Activated CD8-positive, alpha-beta memory T cell treated with anti-CD3 and anti-CD28 coated beads, Interleukin-2, amount 50 U/mL, for 1 hour (primary cell): ENCODE results near the gene TM4SF20.
"Not testable (repeated sequence)": the region's sequence is repeated elsewhere in the genome, so short reads cannot be mapped to it uniquely, and the experiment has no call there.

Source experiments
- DNase-seq: peaks from one replicate; pipeline ENCODE4 v3.0.0-alpha.2; 2020; ENCODE audit errors: extremely low read depth

The TM4SF20 gene

DNA sequence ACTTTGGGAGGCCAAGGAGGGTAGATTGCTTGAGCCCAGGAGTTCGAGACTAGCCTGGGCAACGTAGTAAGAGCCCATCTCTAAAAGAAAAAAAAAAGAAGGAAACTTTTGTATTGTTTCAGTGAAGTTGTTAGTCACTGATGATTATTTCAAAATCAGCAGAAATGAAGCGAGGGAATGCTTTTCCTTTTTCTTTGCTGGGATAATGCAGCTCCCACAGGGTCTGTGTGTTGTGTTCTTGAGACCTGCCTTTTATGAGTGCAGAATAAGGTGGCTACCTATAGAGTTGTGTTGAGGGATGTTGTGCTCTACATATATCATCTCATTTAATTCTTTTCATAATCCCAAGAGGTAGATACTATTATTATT is 11.7 kb downstream of the TM4SF20 start:
- DNase-seq = no peak

DNA sequence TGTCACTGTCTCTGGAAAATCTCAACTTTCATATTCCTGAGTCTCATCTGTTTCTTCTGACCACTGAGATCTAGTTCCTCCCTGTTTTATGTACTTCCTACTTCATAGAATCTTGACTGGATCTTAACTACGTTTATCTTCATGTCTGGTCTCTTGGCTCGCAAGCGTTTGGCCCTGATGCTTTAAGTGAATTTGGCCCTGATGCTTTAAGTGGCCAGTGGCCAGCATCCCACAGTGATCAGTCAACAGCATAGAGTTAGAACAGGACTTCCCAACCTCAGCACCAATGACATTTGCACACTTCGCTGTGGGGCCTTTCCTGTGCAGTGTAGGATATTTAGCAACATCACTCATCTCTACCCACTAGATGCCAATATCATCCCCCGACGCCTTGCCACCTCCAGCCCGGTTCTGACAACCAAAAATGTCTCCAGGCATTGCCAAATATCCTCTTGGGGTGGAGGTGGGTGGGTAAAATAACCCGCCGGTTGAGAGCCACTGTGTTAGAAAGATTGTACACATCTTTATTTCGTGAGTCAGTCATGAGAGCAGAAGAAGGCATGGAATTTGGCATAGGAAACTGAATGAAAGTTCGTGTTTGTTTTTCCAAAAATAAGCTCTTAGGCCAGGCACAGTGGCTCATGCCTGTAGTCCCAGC is 12.2 kb downstream of the TM4SF20 start:
- DNase-seq = no peak

DNA sequence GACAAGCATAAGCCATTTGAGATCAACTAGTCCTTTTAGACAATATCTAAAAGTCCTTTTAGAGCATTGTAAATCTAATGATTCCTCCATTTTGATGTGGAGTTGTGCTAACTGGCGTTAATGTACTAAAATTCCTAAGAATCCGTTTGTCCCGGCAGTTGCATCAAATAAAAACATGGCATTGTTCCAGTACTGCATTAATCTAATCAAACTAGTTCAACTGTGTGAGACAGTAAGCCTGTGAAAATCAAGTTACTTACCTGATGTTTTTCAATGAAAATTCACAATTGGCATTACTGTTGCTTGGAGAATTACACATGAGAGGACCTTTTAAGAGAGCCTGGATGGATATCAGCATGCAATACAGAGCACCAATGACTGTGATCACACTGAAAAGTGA is 13.3 kb downstream of the TM4SF20 start:
- DNase-seq = no peak

DNA sequence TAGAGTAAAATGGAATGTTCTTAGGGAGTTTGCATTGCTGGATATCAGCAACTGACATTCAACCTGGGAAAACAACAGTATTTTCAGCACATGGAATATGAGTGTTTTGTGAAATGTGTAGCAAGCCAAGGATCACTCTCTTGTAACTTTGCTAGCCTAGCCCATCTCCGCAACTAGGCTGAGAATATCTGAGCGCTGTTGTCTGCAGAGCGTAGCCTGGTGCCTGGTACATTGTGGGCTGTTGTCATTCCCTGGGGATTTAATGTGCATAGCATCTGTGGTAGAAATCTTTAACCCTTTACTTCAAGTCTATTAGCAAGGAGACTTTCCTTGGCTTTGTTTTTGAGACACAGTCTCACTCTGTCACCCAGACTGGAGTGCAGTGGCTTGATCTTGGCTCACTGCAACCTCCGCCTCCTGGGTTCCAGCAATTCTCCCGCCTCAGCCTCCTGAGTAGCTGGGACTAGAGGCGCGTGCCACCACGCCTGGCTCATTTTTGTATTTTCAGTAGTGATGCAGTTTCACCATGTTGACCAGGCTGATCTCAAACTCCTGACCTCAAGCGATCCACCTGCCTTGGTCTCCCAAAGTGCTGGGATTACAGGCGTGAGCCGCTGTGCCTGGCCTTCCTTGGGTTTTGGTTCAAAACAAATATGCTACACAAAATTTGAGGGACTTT is 14.4 kb downstream of the TM4SF20 start:
- not testable (repeated sequence) for DNase-seq

DNA sequence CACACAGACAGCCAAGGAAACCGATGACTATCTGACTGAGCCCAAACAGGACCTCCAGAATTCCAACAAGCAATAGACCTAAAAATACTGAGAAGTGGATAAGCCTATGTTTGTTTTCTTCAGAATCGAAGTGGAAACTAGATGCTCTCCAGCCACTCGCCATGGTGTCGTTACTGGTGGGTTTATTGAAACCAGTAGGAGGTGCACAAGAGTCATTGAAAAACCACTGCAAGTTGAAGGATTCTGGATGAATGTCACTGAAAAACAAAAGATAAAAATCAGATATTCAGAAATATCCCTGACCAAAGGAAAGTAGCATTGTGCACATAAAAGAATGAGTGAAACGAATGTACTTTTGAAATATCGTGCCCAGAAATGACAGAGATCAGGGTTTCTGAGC is 15.3 kb downstream of the TM4SF20 start:
- DNase-seq = no peak

DNA sequence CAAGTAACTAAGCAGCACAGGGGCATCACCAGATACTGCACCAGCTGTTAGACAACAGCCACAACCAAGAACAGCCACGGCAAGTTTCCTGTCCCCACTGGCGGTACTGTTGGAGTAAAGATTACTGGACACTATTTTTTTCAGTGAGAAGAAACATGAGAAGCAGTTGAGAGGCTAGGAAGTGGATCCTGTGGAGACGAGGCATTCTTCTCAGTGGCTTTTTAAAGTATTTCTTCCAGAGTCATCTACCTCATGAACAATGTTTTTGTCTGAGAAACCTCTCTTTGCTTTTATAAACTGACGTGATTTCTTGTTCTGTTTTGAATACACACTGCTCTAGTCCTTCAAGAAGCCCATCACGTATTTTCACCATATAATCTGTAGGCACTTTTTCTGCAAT is 18.8 kb downstream of the TM4SF20 start:
- DNase-seq = no peak

DNA sequence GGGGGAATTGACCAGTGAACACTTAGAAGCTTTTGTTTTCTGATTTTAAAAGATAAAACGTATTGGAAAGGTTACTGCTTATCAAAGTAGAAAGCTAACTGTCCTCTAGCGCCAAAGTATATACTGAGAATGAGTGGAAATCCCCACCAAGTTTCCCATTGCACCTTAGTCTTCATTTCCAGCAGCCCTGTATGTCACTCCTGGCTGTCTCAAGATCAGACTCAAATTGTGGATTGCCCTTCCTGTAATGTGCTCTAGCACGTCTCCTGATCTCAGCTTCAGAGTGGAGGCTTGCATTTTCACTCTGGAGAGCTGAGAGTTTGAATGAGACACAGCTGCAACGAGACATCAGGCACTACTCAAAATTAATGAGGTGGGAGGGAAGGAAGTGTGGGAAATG is 27.5 kb downstream of the TM4SF20 start:
- no peak for DNase-seq

DNA sequence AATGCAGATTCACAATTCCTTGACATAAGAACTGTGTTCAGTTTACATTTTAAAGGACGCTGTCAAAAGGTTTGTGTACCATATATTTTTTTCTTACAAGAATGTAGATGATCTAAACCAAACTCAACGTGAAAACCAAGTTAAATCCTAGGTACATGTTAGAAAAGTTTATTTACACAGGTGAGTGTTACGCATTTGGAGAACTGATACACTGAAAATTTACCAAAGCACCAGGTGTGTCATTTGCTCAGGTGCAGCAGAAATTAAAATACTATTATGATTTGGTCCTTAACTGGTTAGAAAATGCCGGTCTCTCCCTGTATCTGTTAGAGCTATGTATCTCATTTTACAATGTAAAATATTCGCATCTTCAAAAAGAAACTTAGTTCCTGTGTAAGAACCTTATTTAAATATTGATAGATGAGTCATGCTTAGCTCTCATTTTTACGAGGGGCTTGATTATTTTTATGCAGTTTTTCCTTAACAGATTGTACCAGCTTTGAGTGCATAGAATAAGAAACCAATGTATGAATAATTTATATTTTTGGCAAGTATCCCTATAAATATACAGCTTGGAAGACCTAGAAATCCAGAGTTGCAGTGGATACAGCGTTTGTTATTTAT is 29.0 kb downstream of the TM4SF20 start:
- no peak for DNase-seq

DNA sequence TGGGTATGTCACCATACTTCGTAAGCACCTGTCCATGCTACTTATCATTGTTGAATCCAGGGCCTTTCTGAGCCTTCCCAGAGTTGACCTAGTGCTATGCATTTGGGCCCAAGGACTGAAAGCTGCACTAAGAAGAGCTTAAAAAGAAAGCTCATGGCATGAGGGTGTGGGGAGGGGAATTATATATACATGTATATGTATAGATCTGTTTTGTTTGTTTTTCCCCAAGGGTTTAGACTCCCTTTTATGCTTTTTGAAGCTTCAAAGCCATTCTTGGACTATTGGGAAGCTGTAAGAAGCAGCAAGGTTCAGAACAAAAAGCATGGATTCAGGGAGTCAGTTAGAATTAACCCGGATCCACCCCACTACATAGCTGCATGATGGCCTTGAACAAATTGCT is 30.8 kb downstream of the TM4SF20 start:
- DNase-seq = no peak

DNA sequence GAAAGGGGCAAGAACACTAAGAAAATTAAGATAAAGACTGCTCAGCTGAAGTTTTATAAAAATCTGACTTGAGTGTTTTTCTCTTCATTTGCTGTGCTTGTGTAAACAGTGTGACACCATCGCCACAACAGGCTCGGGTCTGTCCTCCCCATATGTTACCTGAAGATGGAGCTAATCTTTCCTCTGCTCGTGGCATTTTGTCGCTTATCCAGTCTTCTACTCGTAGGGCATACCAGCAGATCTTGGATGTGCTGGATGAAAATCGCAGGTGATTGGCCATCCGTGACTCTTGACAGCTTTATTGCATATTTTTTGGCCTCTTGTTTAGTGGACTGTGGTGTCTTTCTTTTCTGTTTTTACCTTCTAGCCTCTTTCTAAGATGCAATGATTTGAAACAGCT is 32.0 kb downstream of the TM4SF20 start:
- DNase-seq = no peak

DNA sequence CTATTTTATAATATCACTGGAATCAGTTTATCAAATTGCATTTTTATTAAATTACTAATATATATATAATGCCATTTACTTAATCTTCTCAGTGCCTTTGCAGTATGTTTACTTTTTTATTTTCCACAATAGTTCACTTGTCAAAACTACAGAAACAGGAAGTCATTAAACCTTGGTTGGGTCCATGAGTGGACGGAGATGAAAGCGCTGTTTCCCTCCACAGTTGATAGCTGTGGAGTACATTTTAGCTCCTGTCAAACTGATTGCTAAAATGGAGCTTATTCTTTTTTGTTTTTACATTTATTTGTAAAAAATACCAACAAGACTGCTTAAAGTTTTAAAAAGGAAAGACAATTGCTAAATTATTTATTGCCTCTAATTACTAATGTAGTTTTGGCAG is 34.9 kb downstream of the TM4SF20 start:
- no peak for DNase-seq

DNA sequence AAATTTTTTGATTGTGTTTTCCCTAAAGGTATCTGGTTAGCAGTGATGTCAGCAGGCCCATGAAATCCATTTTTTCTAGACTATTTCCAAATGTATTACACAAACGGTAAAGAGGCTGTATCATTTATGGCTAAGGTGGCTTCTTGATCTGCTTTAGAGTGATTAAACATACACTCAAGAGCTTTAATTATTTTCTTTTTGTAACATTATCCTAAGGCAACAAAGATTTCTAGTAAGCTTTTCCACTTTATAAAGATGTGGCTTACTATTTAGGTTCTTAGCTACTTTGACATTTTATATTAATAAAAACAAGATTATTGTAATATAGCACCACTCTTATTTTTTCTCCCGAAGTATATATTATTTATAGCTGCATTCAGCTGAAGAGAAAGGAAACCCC is 37.6 kb downstream of the TM4SF20 start:
- no peak for DNase-seq

DNA sequence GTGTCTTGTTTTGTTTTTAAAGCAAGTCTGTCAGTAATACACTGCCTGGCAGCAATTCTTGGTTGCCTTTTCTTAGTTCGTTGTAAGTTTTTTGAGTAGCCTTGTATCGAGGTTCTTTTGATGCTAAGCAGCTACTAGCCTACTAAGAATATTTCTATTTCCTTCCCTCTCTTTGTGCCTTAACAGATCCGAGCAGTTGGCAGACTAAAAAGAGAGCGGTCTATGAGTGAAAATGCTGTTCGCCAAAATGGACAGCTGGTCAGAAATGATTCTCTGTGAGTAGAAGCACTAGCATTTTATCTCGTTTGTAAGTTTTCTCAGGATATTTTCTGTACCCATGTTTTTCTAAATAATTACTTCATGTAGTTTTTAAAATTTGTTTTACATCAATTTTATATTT is 39.0 kb downstream of the TM4SF20 start:
- no peak for DNase-seq

DNA sequence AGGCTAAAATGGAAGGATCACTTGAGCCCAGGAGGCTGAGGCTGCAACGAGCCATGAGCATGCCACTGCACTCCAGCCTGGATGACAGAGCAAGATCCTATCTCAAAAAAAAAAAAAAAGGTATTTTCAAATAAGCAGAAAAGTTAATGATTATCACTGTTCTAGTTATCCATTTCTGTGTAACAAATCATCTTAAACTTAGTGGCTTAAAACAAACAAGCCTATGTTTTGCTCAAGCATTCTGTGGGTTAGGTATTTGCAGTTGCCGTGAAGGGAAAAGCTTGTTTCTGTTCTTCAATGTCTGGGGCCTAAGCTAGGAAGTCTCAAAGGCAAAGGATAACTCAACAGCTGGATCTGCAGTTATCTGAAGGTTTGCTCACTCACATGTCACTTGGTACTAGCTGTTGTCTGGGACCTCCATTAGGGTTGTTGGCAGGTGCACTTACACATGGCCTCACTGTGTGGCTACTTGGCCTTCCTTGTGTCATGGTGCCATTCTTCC is 40.0 kb downstream of the TM4SF20 start:
- DNase-seq = no peak

DNA sequence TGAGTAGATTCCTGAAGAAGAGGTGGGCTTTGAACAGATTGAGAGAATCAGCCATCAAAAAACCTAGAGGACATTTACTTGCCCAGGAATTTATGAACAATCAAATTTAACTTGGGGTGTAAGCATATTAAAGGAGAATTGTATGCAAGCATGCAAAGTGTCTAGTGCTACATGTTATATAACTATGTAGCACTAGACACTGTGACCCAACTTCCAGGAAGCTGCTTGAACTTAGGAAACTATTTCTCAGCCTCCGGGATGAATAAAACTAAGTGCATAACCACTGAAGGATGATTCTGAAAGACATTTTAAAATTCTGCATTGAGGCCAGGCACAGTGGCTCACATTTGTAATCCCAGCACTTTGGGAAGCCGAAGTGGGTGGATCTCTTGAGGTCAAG is 41.7 kb downstream of the TM4SF20 start:
- DNase-seq = no peak

DNA sequence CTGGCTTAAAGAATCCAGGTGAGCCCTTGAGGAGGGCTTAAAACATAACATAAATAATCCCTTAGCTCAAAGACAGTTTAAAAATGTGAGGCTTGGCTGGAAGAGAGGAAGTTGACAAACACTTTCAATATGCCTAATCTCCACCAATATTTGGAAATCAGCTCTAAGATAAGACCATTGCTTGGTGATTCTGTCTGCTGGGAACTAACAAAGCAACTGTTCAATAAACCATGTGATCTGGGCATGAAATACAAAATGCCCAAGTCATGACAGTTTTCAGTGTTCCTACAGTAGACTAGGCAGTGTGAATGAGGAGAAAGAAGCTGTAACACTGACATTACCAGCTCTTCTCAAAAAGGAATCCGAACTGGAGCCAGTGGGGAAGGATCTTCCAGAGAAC is 43.4 kb downstream of the TM4SF20 start:
- DNase-seq = no peak

DNA sequence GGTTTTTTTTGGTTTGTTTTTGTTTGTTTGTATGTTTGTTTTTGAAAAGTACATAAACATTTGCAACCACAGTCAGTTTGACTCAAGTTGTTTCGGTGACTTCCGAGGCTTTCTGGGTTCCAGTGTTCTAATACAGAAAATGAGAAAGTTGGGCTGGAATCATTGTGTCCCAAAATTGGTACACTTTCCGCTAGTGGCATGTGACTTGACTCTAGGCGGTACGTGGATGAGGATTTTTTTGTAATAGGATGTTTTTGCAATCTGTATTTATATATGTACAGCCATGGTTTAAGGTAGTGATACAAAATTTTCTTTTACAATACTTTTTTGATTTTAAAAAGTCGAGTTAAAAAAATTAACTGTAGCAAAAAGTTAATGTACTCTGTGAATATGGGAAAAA is 52.3 kb downstream of the TM4SF20 start:
- DNase-seq = no peak

DNA sequence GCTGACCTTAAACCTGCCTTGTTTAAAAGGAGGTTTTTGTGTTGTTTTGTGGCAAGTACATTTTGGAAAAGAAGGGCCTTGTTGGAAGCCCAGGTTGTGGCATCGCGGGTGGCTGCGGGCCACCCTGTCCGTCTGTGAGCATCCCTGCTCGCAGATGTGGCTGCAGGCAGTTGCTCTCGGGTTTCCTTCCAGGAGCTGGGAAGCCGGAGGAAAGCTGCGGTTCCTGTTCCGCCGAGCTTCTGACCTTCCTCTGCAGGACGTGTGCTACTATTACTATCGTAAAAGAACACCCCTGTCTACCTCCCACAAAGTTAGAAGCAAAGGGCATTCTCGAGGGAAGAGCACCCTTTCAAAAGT is 53.3 kb downstream of the TM4SF20 start:
- DNase-seq = no peak

DNA sequence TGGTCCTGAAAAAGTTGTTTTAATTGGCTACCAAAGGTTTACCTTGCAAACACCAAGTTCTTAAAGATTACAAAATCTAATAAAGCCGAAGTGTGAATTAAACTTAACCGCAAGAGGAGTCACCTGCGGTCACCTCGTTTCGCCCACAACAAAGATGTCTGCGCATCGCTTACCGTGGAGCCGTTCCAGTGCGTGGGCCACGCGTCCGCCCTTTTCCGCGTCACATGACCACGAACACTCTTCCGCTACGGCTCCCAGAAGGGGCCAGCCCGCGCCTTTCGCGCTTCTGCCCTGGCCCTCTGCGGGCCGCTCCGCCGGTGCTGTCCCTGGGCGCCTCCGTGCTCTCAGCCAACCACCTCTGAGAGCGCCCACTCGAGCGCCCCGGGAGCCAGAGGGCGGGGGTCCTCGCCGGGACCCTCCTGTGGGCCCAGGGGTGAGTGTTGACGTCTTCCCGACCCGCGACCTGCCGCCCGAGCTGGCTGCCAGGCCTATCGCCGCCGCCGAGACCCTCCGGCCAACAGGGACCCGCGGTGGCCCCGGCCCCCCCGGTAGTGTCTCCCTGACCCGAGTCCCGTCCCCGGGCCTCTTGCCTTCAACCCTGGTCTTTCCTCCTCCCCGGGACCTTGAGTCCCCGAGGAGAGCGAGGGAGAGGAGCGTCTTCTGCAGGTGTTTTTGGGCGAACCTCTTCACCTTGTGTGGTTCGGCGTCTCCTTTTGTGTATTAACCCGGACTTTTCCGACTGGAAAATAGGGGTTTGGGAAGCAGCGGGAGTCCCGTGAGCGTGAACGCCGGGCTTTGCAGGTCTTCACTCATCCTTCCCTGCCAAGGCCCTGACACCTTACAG is 53.9 kb downstream of the TM4SF20 start, which contains the start of gene MFF:
Gene MFF (plus strand): TSS at position 257 of the 844 bp plus-strand sequence. CDS start 5,415 bp downstream, outside the sequence.
- peak; percentile 72 for DNase-seq

DNA sequence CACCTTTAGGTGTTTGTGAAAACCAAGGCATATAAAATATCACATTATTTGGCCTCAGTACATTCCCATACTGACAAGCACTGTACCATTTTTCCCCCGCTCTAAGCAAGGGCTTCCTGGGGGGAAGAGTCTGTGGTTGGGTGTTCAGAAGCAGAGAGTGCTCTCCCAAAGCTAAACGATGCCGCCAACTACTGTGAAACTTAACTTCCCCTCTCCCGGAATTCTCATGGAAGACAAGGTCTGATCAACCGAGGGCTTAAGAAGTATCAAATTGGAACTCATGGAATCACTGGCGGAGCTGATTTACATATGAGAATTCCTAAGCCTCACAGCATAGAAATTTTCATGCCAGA is 54.5 kb downstream of the TM4SF20 start:
- DNase-seq = no peak

DNA sequence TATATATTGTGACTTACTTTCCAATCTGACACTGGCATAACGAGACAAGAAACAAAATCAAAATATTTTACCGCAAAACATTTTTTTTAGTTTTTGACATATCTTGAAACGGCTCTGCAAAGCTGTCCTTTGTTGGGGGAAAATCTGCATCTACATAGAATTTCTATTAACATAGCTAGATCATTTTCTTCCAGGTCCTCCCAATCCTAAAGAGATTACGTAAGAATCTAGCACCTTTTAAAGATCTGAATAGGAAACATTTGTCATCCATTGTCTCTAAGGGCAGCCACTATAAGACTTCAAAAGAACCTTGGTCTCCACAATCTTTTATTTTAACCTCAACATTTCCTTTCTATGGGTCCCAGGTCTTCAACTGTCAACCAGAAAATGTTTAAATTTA is 55.3 kb downstream of the TM4SF20 start:
- DNase-seq = no peak

DNA sequence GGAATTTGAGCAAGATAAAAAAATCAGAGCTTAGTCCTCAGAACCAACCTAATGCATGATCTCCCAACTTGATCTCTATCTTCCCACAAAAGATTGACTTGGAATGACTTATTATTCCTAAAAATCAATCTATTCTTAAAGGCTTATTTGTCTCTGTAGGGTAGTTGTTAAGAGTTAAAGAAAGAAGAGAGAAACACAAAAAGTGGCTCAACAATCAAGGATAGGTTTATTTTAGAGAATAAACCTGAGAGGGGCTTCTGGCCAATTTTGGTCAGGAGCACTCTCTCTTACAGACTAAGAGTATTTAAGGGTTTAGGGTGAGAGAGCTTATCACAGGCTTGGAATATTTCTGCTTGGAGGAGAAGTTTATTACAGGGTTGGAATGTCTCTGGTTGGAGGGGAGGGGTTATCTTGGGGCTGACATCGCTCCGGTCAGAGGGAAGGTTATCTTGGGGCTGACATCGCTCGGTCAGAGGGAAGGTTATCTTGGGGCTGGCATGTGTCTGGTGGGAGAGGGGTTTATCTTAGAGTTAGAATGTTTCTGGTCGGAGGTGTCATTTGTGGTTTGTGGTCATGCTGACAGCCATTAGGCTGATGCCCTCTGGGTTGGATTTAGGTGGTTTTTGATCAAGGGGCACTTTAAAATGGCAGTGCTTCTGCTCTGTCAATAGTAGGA is 56.4 kb downstream of the TM4SF20 start:
- DNase-seq = no peak
